GM18517 (cell line): ENCODE results near the gene ABCF2.

Experiments
- ATAC-seq: cut with Tn5 transposase; IDR thresholded peaks from one replicate; pipeline ENCODE4 v1.9.1; 2021; ENCODE audit warnings: mild to moderate bottlenecking, moderate library complexity; ENCODE audit not compliant: unreplicated experiment

ABCF2 gene

GRCh38 chr7:151226875-151227782, at the start of gene ABCF2:
Gene ABCF2, minus strand, starts transcription at chr7:151227205. Its CDS starts 747 bp downstream, at chr7:151226458.
- ATAC-seq = peak; percentile 98

- no peak for ATAC-seq
Observed at GRCh38 chr7:151275813-151276577, 49.0 kb upstream of the ABCF2 start.

GRCh38 chr7:151274936-151275812, 48.2 kb upstream of the ABCF2 start:
- no peak for ATAC-seq

- no peak for ATAC-seq
Observed at GRCh38 chr7:151274396-151274795, 47.4 kb upstream of the ABCF2 start.

- ATAC-seq = no peak
Observed at GRCh38 chr7:151273651-151274390, 46.8 kb upstream of the ABCF2 start.

- ATAC-seq = no peak
Observed at GRCh38 chr7:151272877-151273276, 45.9 kb upstream of the ABCF2 start.

GRCh38 chr7:151272405-151272804, 45.4 kb upstream of the ABCF2 start:
- ATAC-seq = no peak

GRCh38 chr7:151271699-151272355, 44.8 kb upstream of the ABCF2 start:
- ATAC-seq = no peak

- no peak for ATAC-seq
Observed at GRCh38 chr7:151269511-151269910, 42.5 kb upstream of the ABCF2 start.

GRCh38 chr7:151265351-151265931, 38.4 kb upstream of the ABCF2 start:
- no peak for ATAC-seq

- no peak for ATAC-seq
Observed at GRCh38 chr7:151264615-151265014, 37.6 kb upstream of the ABCF2 start.

- ATAC-seq = no peak
Observed at GRCh38 chr7:151261529-151261928, 34.5 kb upstream of the ABCF2 start.

GRCh38 chr7:151260883-151261282, 33.9 kb upstream of the ABCF2 start:
- ATAC-seq = no peak

GRCh38 chr7:151260471-151260870, 33.5 kb upstream of the ABCF2 start:
- no peak for ATAC-seq

GRCh38 chr7:151257990-151258389, 31.0 kb upstream of the ABCF2 start:
- no peak for ATAC-seq

- no peak for ATAC-seq
Observed at GRCh38 chr7:151256410-151257045, 29.5 kb upstream of the ABCF2 start.

- no peak for ATAC-seq
Observed at GRCh38 chr7:151255390-151255789, 28.4 kb upstream of the ABCF2 start.

- no peak for ATAC-seq
Observed at GRCh38 chr7:151254851-151255250, 27.8 kb upstream of the ABCF2 start.

- no peak for ATAC-seq
Observed at GRCh38 chr7:151254316-151254715, 27.3 kb upstream of the ABCF2 start.
